H9 (cell line): ENCODE measurements around the gene WDR20. TPM values are rescaled to one million over a fixed set of nuclear protein-coding genes. Genes with fewer than 3 reads are reported as not detected.

ENCODE experiments used
- DNase-seq: peaks from one replicate; pipeline ENCODE4 v3.0.0-alpha.2; 2017
- H2AFZ ChIP-seq: one replicate; pipeline ENCODE4 v1.6.1; 2013; ENCODE audit warnings: mild to moderate bottlenecking, low read length, control low read depth, moderate library complexity
- H2AK5ac ChIP-seq: 2 replicates; pipeline ENCODE4 v1.6.1; 2013; ENCODE audit warnings: low read length, control low read depth, mixed read lengths; ENCODE audit not compliant: insufficient read length
- H2BK120ac ChIP-seq: one replicate; pipeline ENCODE4 v1.6.1; 2013; ENCODE audit warnings: low read depth, mild to moderate bottlenecking, low read length, control low read depth, inconsistent platforms; ENCODE audit not compliant: poor library complexity, severe bottlenecking
- H2BK12ac ChIP-seq: 2 replicates; pipeline ENCODE4 v1.6.1; 2013; ENCODE audit warnings: low read length, control low read depth, mixed read lengths, low read depth; ENCODE audit not compliant: insufficient read length
- H2BK15ac ChIP-seq: 2 replicates; pipeline ENCODE4 v1.6.1; 2013; ENCODE audit warnings: low read depth, low read length, control low read depth
- H2BK20ac ChIP-seq: one replicate; pipeline ENCODE4 v1.6.1; 2013; ENCODE audit warnings: low read depth, mild to moderate bottlenecking, low read length, control low read depth, inconsistent platforms; ENCODE audit not compliant: poor library complexity, severe bottlenecking
- H2BK5ac ChIP-seq: 2 replicates; pipeline ENCODE4 v1.6.1; 2013; ENCODE audit warnings: low read length, control low read depth, mixed read lengths; ENCODE audit not compliant: insufficient read length
- H3K14ac ChIP-seq: 2 replicates; pipeline ENCODE4 v1.6.1; 2013; ENCODE audit warnings: low read length, control low read depth; ENCODE audit not compliant: insufficient read depth
- H3K18ac ChIP-seq: 2 replicates; pipeline ENCODE4 v1.6.1; 2013; ENCODE audit warnings: low read depth, mild to moderate bottlenecking, mixed read lengths, low read length, control low read depth; ENCODE audit not compliant: insufficient read length
- H3K23ac ChIP-seq: 2 replicates; pipeline ENCODE4 v1.6.1; 2013; ENCODE audit warnings: low read length, control low read depth, mixed read lengths, low read depth; ENCODE audit not compliant: insufficient read length
- H3K23me2 ChIP-seq: 2 replicates; pipeline ENCODE4 v1.6.1; 2013; ENCODE audit warnings: low read depth, mild to moderate bottlenecking, mixed read lengths, low read length, control low read depth; ENCODE audit not compliant: insufficient read length, poor library complexity, severe bottlenecking
- H3K27ac ChIP-seq: 2 replicates; pipeline ENCODE4 v1.5.1; 2013; ENCODE audit warnings: low read length, control low read depth, mixed read lengths, low read depth; ENCODE audit not compliant: insufficient read length
- H3K27me3 ChIP-seq: 2 replicates; pipeline ENCODE4 v1.6.1; 2013; ENCODE audit warnings: low read length, control low read depth, inconsistent platforms; ENCODE audit not compliant: insufficient read depth
- H3K4ac ChIP-seq: 2 replicates; pipeline ENCODE4 v1.6.1; 2013; ENCODE audit warnings: low read depth, mild to moderate bottlenecking, control low read depth, inconsistent platforms, low read length, moderate library complexity
- H3K4me1 ChIP-seq: 2 replicates; pipeline ENCODE4 v1.6.1; 2013; ENCODE audit warnings: low read length, control low read depth, inconsistent platforms; ENCODE audit not compliant: insufficient read depth
- H3K4me2 ChIP-seq: 2 replicates; pipeline ENCODE4 v1.6.1; 2013; ENCODE audit warnings: low read length, control low read depth, mixed read lengths; ENCODE audit not compliant: insufficient read length, insufficient read depth
- H3K56ac ChIP-seq: 2 replicates; pipeline ENCODE4 v1.6.1; 2013; ENCODE audit warnings: low read depth, mild to moderate bottlenecking, mixed read lengths, low read length, control low read depth; ENCODE audit not compliant: insufficient read length
- H3K79me1 ChIP-seq: 2 replicates; pipeline ENCODE4 v1.6.1; 2013; ENCODE audit warnings: low read depth, mild to moderate bottlenecking, moderate library complexity, low read length, control low read depth, inconsistent platforms; ENCODE audit not compliant: insufficient read depth, poor library complexity, severe bottlenecking
- H3K79me2 ChIP-seq: 2 replicates; pipeline ENCODE4 v1.6.1; 2013; ENCODE audit warnings: low read length, control low read depth, inconsistent platforms; ENCODE audit not compliant: insufficient read depth
- H3K9ac ChIP-seq: 2 replicates; pipeline ENCODE4 v1.6.1; 2013; ENCODE audit warnings: low read length, control low read depth, mixed read lengths; ENCODE audit not compliant: insufficient read length; ENCODE audit errors: extremely low read depth
- H3K9me3 ChIP-seq: one replicate; pipeline ENCODE4 v1.6.1; 2013; ENCODE audit warnings: low read depth, low read length, inconsistent platforms; ENCODE audit not compliant: control insufficient read depth
- H3T11ph ChIP-seq: one replicate; pipeline ENCODE4 v1.6.1; 2013; ENCODE audit warnings: mild to moderate bottlenecking, low read length, control low read depth, inconsistent platforms
- H4K20me1 ChIP-seq: one replicate; pipeline ENCODE4 v1.6.1; 2013; ENCODE audit not compliant: control insufficient read depth, insufficient read length, insufficient read depth
- H4K5ac ChIP-seq: 2 replicates; pipeline ENCODE4 v1.6.1; 2013; ENCODE audit warnings: low read depth, mild to moderate bottlenecking, mixed read lengths, low read length, control low read depth; ENCODE audit not compliant: insufficient read length
- H4K8ac ChIP-seq: replicated peaks from 2 replicates; pipeline ENCODE4 v1.6.1; 2013; ENCODE audit warnings: low read length, control low read depth, mixed read lengths, low read depth; ENCODE audit not compliant: insufficient read length
- H4K91ac ChIP-seq: 2 replicates; pipeline ENCODE4 v1.6.1; 2013; ENCODE audit warnings: low read depth, mild to moderate bottlenecking, moderate library complexity, mixed read lengths, low read length, control low read depth; ENCODE audit not compliant: insufficient read length
- H3K27ac Mint-ChIP-seq, 3 experiments: 2 replicates in 2 of 3; 3 replicates in 1 of 3; pipeline ENCODE4 v1.8.0; 2020 to 2021; ENCODE audit warnings: mixed read lengths in 3 of 3, mild to moderate bottlenecking in 1 of 3, moderate library complexity in 1 of 3
- H3K27me3 Mint-ChIP-seq: 2 replicates; pipeline ENCODE4 v1.8.0; 2021; ENCODE audit warnings: low read depth, mild to moderate bottlenecking, moderate library complexity, mixed read lengths
- H3K36me3 Mint-ChIP-seq, 3 experiments: 2 replicates in 2 of 3; 3 replicates in 1 of 3; pipeline ENCODE4 v1.8.0; 2020 to 2021; ENCODE audit warnings: low read depth in 3 of 3, mixed read lengths in 3 of 3; ENCODE audit not compliant: insufficient read depth in 1 of 3
- H3K4me1 Mint-ChIP-seq, 2 experiments: 2 replicates each; pipeline ENCODE4 v1.8.0; 2020; ENCODE audit warnings: mixed read lengths in 2 of 2
- H3K4me3 Mint-ChIP-seq, 2 experiments: 2 replicates in 1 of 2; 3 replicates in 1 of 2; pipeline ENCODE4 v1.8.0; 2020 to 2021; ENCODE audit warnings: mild to moderate bottlenecking in 2 of 2, mixed read lengths in 2 of 2, moderate library complexity in 1 of 2
- H3K9me3 Mint-ChIP-seq, 2 experiments: 2 replicates in 1 of 2; 3 replicates in 1 of 2; pipeline ENCODE4 v1.8.0; 2020; ENCODE audit warnings: mild to moderate bottlenecking in 2 of 2, mixed read lengths in 2 of 2, moderate library complexity in 1 of 2
- WGBS: extraction: QIAGEN DNeasy Blood & Tissue Kit; methylation state at CpG from one replicate; pipeline ENCODE4 v1.1.7; 2013; ENCODE audit warnings: missing lambda C conversion rate, low lambda C conversion rate, mixed read lengths; ENCODE audit not compliant: insufficient read length; ENCODE audit errors: extremely low coverage; 5-methylcytosine and 5-hydroxymethylcytosine counted together
- total RNA-seq: library from RNA; stranded (reverse); gene quantifications from 2 replicates; pipeline ENCODE4 v1.2.1, GENCODE V29; 2021
- TF ChIP-seq, protein P1 (sequence below): fragments of 200-600 bp; sonication (generic); conservative IDR thresholded peaks from 3 replicates; pipeline ENCODE4 v1.8.0; 2021; ENCODE audit warnings: antibody characterized with exemption, mild to moderate bottlenecking

Gene WDR20
- total RNA-seq, 1 experiment from 2014 or later = 31.6 TPM

DNA sequence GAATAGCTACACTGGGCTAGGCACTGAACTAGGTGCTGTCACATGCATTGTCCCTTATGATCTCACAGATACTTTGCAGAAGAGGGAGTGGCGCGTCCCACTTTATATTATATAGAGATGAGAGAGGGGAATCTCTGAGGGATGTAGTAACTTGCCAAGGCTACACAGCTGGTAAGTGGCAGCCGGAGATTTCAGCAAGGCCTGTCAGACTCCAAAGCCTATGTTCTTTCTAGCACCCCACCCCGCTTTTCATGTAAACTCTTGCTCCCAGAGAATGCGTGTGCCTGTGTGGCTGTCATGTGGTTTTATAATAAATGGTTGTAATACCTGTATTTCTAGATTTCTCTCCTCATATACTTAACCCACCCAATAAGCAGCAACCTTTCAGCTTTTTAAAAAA, 39.1 kb downstream of the WDR20 start:
- no peak overlapping the region for H2BK120ac ChIP-seq
- Mint-ChIP-seq H3K36me3 (peaks cover 2 to 5% (median 2%) of the 10 kb centered on the region in 3 experiments; a peak in 3 of 7 replicates), H3K9me3 (no peaks in the 10 kb centered on the region), H3K4me1 (peaks cover 16 to 18% of the 10 kb centered on the region in 2 experiments), H3K27ac (no peak overlapping the region), H3K27me3 (no peaks in the 10 kb centered on the region; the same call in 1 of the 2 replicates), H3K4me3 (no peak overlapping the region)
- H3K27me3 ChIP-seq = no peaks in the 10 kb centered on the region
- H3K18ac ChIP-seq = no peak overlapping the region
- H3K4me1 ChIP-seq = no peaks in the 10 kb centered on the region
- no peaks in the 10 kb centered on the region for H4K20me1 ChIP-seq
- no peak overlapping the region for H3K4ac ChIP-seq
- H3K23ac ChIP-seq = no peak overlapping the region
- H3K79me2 ChIP-seq = peaks cover 5% of the 10 kb centered on the region; the same call in 1 of the 2 replicates
- WGBS = no CpG with 5 or more reads among the region's 5 CpGs
- no peak overlapping the region for H4K8ac ChIP-seq
- H3K9me3 ChIP-seq = no peaks in the 10 kb centered on the region
- no peak overlapping the region for H2BK20ac ChIP-seq
- H2BK5ac ChIP-seq = no peak overlapping the region
- no peak overlapping the region for H3K9ac ChIP-seq
- H3K79me1 ChIP-seq = peaks cover 9% of the 10 kb centered on the region
- no peak overlapping the region for H3K56ac ChIP-seq
- no peak overlapping the region for H3K27ac ChIP-seq
- no peak overlapping the region for H2BK12ac ChIP-seq
- TF ChIP-seq, protein P1, sequence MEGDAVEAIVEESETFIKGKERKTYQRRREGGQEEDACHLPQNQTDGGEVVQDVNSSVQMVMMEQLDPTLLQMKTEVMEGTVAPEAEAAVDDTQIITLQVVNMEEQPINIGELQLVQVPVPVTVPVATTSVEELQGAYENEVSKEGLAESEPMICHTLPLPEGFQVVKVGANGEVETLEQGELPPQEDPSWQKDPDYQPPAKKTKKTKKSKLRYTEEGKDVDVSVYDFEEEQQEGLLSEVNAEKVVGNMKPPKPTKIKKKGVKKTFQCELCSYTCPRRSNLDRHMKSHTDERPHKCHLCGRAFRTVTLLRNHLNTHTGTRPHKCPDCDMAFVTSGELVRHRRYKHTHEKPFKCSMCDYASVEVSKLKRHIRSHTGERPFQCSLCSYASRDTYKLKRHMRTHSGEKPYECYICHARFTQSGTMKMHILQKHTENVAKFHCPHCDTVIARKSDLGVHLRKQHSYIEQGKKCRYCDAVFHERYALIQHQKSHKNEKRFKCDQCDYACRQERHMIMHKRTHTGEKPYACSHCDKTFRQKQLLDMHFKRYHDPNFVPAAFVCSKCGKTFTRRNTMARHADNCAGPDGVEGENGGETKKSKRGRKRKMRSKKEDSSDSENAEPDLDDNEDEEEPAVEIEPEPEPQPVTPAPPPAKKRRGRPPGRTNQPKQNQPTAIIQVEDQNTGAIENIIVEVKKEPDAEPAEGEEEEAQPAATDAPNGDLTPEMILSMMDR = no peak
- no peak overlapping the region for H4K5ac ChIP-seq
- no peak overlapping the region for H2AFZ ChIP-seq
- no peak overlapping the region for H3K4me2 ChIP-seq
- no peak overlapping the region for H3T11ph ChIP-seq
- H4K91ac ChIP-seq = no peak overlapping the region
- no peak overlapping the region for H2AK5ac ChIP-seq
- no peak overlapping the region for H3K14ac ChIP-seq
- no peak for DNase-seq
- H3K23me2 ChIP-seq = no peaks in the 10 kb centered on the region
- no peak overlapping the region for H2BK15ac ChIP-seq
